Islet of Langerhans (tissue), 1 donor: ENCODE results near the gene DLG4.

Experiments used
- FAIRE-seq: peaks from one replicate; lab custom pipeline; 2011; peaks lifted over from hg19 to GRCh38; lab: Jason Lieb, UNC

DLG4 gene

GRCh38 chr17:7147772-7148171 is 71.9 kb downstream of the DLG4 start:
- FAIRE-seq, result no peak

DNA sequence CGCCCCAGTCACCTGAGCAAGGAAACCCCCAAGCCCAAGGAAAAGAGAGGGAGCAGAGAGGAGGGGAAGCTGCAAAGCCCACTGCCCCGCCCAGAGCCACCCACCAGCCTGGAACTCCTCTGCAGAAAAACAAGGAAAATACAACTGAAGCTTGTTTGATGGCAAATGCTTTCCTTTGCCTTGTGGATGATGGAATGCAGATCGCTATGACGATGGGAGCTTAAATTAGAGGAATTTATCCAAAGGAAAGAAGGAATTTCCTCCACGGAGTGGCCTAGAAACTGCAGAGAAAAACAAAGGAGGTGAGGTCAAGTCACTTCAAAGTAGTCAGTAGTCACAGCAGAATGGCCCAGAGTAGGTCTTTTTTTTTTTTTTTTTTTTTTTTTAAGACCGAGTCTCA is 73.5 kb downstream of the DLG4 start:
- no peak for FAIRE-seq

DNA sequence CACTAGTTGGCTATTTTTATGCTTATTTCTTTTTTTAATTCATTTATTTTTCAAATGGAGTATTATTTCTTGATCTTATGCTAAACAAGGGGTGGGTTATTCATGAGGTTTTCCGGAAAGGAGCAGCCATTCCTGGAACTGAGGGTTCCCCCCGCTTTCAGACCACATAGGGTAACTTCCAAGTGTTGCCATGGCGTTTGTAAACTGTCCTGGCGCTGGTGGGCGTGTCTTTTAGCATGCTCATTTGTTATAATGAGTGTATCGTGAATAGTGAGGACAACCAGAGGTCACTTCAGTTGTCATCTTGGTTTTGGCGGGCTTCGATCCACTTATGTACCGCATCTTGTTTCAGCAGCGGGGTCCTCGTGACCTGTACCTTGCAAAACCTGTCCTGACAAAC is 75.4 kb downstream of the DLG4 start:
- no peak for FAIRE-seq

DNA sequence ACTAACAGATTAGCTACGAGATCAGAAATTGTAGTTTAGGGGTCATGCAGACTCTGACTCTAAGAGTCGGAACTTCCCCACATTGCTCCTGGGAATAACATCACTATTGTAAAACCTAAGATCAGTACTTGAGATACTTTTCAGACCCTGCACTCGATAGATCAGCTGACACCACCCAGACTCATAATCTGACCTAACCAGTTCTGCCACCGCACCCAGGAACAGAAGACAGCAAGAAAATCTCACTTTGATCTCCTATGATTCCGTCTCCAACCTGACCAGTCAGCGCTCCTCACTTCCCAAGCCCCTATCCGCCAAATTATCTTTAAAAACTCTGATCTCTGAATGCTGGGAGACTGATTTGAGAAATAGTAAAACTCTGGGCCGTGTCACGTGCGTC is 77.8 kb downstream of the DLG4 start:
- FAIRE-seq, result no peak

DNA sequence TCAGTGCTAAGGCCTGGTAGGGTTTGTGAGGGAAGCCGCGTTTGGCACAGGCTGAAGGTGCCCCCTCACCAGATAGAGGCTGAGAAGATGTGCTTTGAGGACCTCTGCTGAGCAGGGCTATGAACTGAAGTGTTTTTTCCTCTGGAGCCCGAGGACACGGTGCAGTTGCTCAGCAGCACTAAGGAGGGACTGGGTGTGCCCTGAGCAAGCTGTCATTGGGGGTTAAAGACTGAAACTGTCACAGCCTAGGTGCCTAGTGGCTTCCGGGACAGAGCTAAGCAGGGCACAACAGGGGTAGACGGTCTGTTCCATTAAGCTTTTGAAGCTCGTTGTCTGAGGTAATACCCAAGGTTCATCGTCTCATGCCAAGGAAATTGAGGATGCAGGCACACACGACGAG is 80.2 kb downstream of the DLG4 start:
- FAIRE-seq, result no peak

- FAIRE-seq, result no peak
These were observed 80.7 kb downstream of the DLG4 start for GRCh38 chr17:7138800-7139381.

GRCh38 chr17:7137171-7137943 is 82.3 kb downstream of the DLG4 start:
- FAIRE-seq, result no peak
